Measurements from ENCODE around the gene NAV3. TPM values are rescaled to one million over a fixed set of nuclear protein-coding genes. Genes with fewer than 3 reads are reported as not detected.

NAV3 gene
- total RNA-seq, 3 donors from 2014 or later: 0.90 to 5.3 (median 2.5) TPM

GRCh38 chr12:77855548-77855947, 24.9 kb downstream of the NAV3 start:
- H3K4me1 ChIP-seq (ENCODE audit: low read depth): no peaks in the 10 kb centered on the region
- ATAC-seq: no peak
- no peaks in the 10 kb centered on the region for H3K36me3 ChIP-seq (ENCODE audit: low read depth)
- H3K9me3 ChIP-seq: no peaks in the 10 kb centered on the region
- TF ChIP-seq, protein P1, sequence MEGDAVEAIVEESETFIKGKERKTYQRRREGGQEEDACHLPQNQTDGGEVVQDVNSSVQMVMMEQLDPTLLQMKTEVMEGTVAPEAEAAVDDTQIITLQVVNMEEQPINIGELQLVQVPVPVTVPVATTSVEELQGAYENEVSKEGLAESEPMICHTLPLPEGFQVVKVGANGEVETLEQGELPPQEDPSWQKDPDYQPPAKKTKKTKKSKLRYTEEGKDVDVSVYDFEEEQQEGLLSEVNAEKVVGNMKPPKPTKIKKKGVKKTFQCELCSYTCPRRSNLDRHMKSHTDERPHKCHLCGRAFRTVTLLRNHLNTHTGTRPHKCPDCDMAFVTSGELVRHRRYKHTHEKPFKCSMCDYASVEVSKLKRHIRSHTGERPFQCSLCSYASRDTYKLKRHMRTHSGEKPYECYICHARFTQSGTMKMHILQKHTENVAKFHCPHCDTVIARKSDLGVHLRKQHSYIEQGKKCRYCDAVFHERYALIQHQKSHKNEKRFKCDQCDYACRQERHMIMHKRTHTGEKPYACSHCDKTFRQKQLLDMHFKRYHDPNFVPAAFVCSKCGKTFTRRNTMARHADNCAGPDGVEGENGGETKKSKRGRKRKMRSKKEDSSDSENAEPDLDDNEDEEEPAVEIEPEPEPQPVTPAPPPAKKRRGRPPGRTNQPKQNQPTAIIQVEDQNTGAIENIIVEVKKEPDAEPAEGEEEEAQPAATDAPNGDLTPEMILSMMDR (IDR thresholded peaks at IDR 0.05): no peak
- intact Hi-C loops (cut with DNase I, micrococcal nuclease): no loop called here
- no peak overlapping the region for H3K4me3 ChIP-seq
- DNase-seq: no peak

DNA sequence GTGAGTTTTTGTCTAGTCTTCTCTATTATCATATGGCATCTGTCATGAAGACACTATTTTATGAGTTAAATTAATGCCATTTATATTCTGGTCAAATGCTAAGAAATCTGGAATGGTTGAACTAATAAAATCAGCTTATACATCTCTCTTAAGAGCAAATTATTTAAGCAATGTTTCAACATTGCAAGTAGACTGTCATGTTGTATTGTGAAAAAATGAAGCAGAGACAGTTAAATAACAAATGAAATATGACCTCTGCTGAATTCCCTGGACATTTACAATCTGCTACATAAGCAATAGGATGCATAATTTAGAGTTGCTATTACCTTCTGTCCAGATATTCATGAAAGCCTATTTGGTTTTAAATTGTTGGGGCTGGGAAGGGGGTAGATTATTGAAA, 30.6 kb downstream of the NAV3 start:
- TF ChIP-seq, protein P1 (IDR thresholded peaks at IDR 0.05): no peak
- H3K4me1 ChIP-seq (ENCODE audit: low read depth): no peaks in the 10 kb centered on the region
- H3K4me3 ChIP-seq: no peak overlapping the region
- intact Hi-C loops (cut with DNase I, micrococcal nuclease): no loop called here
- no peak for ATAC-seq
- no peaks in the 10 kb centered on the region for H3K36me3 ChIP-seq (ENCODE audit: low read depth)
- DNase-seq: no peak
- no peaks in the 10 kb centered on the region for H3K9me3 ChIP-seq

DNA sequence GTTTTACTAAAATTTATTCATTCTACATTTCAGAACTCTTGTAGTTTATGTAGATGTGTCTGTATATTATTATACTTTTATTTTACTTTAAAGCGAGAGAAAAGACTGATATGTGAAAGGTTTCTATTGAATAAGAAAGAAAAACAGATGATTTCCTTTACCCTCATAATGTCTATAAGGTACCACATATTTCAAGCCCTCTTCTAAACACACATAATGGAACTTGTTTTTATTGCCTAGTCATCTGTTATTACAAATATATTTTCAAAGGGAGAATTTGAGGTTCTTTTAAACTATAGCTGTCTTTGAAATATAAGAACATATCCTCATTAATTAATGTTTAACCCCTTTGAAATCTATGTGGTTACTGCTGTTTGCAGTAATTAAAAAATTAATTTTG, 34.5 kb downstream of the NAV3 start:
- ATAC-seq: no peak
- no peaks in the 10 kb centered on the region for H3K9me3 ChIP-seq
- no peak overlapping the region for H3K4me3 ChIP-seq
- no peaks in the 10 kb centered on the region for H3K4me1 ChIP-seq (ENCODE audit: low read depth)
- H3K36me3 ChIP-seq (ENCODE audit: low read depth): no peaks in the 10 kb centered on the region
- intact Hi-C loops (cut with DNase I, micrococcal nuclease): no loop called here
- TF ChIP-seq, protein P1 (IDR thresholded peaks at IDR 0.05): no peak
- no peak for DNase-seq

GRCh38 chr12:77878901-77879300, 48.2 kb downstream of the NAV3 start:
- no peak for DNase-seq

GRCh38 chr12:77882709-77883108, 52.0 kb downstream of the NAV3 start:
- ATAC-seq: no peak
- no peak for DNase-seq

More at GRCh38 chr12:77878901-77879300, 48.2 kb downstream of the NAV3 start:
- ATAC-seq: no peak
- no peak overlapping the region for H3K4me3 ChIP-seq
- intact Hi-C loops (cut with DNase I, micrococcal nuclease): no loop called here
- H3K36me3 ChIP-seq (ENCODE audit: low read depth): no peaks in the 10 kb centered on the region
- H3K9me3 ChIP-seq: no peaks in the 10 kb centered on the region
- no peaks in the 10 kb centered on the region for H3K4me1 ChIP-seq (ENCODE audit: low read depth)
- TF ChIP-seq, protein P1 (IDR thresholded peaks at IDR 0.05): no peak

More at GRCh38 chr12:77882709-77883108, 52.0 kb downstream of the NAV3 start:
- TF ChIP-seq, protein P1 (IDR thresholded peaks at IDR 0.05): no peak
- intact Hi-C loops (cut with DNase I, micrococcal nuclease): no loop called here
- no peaks in the 10 kb centered on the region for H3K4me1 ChIP-seq (ENCODE audit: low read depth)
- H3K4me3 ChIP-seq: no peak overlapping the region
- H3K9me3 ChIP-seq: no peaks in the 10 kb centered on the region
- no peaks in the 10 kb centered on the region for H3K36me3 ChIP-seq (ENCODE audit: low read depth)
